ENCODE results near the gene TTC19.

TTC19 gene

GRCh38 chr17:15966183-15966878, 33.3 kb upstream of the TTC19 start:
- peak; percentile 29 to 35 for DNase-seq (ENCODE audit: low read depth in 2 of 2)
- TF ChIP-seq, protein P1, sequence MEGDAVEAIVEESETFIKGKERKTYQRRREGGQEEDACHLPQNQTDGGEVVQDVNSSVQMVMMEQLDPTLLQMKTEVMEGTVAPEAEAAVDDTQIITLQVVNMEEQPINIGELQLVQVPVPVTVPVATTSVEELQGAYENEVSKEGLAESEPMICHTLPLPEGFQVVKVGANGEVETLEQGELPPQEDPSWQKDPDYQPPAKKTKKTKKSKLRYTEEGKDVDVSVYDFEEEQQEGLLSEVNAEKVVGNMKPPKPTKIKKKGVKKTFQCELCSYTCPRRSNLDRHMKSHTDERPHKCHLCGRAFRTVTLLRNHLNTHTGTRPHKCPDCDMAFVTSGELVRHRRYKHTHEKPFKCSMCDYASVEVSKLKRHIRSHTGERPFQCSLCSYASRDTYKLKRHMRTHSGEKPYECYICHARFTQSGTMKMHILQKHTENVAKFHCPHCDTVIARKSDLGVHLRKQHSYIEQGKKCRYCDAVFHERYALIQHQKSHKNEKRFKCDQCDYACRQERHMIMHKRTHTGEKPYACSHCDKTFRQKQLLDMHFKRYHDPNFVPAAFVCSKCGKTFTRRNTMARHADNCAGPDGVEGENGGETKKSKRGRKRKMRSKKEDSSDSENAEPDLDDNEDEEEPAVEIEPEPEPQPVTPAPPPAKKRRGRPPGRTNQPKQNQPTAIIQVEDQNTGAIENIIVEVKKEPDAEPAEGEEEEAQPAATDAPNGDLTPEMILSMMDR (IDR thresholded peaks at IDR 0.05; ENCODE audit: low read depth, low read length): no peak
- H3K4me3 ChIP-seq (replicated peaks in 1 of 2; ENCODE audit: low read depth in 2 of 2, low read length in 2 of 2): no peak overlapping the region

GRCh38 chr17:15966879-15967248, 32.8 kb upstream of the TTC19 start:
- H3K4me3 ChIP-seq (replicated peaks in 1 of 2; ENCODE audit: low read depth in 2 of 2, low read length in 2 of 2): no peak overlapping the region
- TF ChIP-seq, protein P1 (IDR thresholded peaks at IDR 0.05; ENCODE audit: low read depth, low read length): no peak
- DNase-seq (ENCODE audit: low read depth in 2 of 2): no peak

- DNase-seq (ENCODE audit: low read depth in 2 of 2): no peak
- H3K4me3 ChIP-seq (replicated peaks in 1 of 2; ENCODE audit: low read depth in 2 of 2, low read length in 2 of 2): no peak overlapping the region
- TF ChIP-seq, protein P1 (IDR thresholded peaks at IDR 0.05; ENCODE audit: low read depth, low read length): no peak
Measured at GRCh38 chr17:15967706-15968399, 31.8 kb upstream of the TTC19 start.

DNA sequence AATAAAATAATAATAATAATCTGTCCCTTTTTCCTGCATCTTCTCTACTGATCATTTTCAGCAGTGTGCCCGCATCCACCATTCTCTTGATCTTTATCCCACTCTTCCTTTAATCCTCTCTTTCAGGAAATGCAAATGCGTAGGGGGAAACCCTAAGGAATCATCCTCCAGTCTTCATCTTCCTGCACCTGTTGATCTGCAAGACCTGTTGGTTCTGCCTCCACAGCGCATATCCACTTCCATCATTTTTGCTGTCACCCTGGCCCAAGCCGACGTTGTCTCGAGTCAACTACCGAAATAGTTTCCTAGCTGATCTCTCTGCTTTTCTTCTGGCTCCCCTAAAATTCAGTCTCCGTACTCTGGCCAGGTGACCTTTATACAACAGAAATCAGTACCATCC, 30.2 kb upstream of the TTC19 start:
- no peak overlapping the region for H3K4me3 ChIP-seq (replicated peaks in 1 of 2; ENCODE audit: low read depth in 2 of 2, low read length in 2 of 2)
- TF ChIP-seq, protein P1 (IDR thresholded peaks at IDR 0.05; ENCODE audit: low read depth, low read length): no peak
- no peak for DNase-seq (ENCODE audit: low read depth in 2 of 2)

GRCh38 chr17:15970500-15970899, 29.1 kb upstream of the TTC19 start:
- H3K4me3 ChIP-seq (replicated peaks in 1 of 2; ENCODE audit: low read depth in 2 of 2, low read length in 2 of 2): no peak overlapping the region
- no peak for DNase-seq (ENCODE audit: low read depth in 2 of 2)
- TF ChIP-seq, protein P1 (IDR thresholded peaks at IDR 0.05; ENCODE audit: low read depth, low read length): no peak

DNA sequence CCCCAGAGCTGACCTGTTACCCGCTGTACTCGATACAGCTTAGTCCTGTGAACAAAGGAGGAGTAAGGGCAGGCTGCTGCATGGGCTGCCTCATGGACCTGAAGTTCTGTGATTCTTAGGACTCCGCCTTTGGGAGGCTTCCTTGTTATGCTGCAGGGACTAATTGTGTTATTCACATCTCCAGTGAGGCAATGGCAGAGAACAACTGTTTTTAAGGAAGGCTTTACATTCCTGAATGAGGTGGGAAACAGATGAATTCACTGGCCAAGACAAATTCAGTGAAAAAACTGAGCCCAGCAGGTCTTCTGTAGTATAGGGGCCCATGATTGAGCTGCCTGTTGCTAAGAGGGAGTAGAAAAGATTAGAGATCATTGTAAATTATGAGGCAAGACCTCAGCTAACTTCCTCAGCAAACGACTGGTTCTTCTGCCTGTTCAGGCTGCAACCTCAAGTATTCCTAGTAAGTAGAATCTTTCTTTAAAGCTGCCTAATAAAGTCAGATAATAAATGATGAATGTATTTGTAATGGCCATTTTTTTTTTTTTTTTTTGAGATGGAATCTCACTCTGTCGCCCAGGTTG, 28.4 kb upstream of the TTC19 start:
- H3K4me3 ChIP-seq (replicated peaks in 1 of 2; ENCODE audit: low read depth in 2 of 2, low read length in 2 of 2): no peak overlapping the region
- TF ChIP-seq, protein P1 (IDR thresholded peaks at IDR 0.05; ENCODE audit: low read depth, low read length): no peak
- no peak for DNase-seq (ENCODE audit: low read depth in 2 of 2)
